ENCODE measurements around the gene QKI.

The QKI gene

GRCh38 chr6:163543321-163543720, 128.8 kb downstream of the QKI start:
- DNase-seq, result no peak

DNA sequence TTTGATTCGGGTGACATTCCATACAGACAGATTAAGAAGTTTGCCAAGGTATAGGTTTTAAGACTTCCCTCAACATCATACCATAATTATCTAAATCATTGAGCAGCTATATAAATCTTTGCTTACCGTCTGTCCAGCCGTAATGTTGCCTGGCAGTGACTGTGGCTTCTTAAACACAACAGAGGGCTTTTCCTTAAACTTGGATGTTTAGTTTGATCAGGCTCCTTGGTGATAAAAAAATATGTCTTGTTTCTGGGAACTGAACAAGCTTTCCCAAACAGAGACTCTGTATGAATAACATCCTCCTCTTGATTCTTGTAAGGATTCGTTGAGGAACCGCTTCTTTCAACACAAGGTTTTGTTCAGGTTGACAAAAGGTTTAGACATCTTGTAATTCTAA, 130.9 kb downstream of the QKI start:
- DNase-seq, result no peak

GRCh38 chr6:163547287-163547686, 132.8 kb downstream of the QKI start:
- no peak for DNase-seq

DNA sequence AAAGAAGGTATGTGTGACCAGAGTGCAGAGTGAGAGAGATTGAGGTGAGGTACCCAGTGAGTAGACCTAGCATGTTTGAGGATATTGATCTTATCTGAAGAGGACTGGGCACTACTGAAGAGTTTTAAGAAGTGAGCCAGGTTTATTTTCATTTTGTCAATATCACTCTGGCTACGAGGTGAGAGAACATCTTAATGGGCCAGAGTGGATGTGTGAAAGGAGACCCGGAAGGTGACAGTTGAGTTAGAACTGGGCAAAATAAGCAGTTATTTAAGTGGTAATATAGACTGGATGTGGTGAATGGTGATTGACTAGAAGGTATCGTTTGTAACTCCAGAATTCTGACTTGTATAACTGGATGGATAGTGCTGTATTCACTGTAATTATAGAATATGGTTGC, 134.1 kb downstream of the QKI start:
- no peak for DNase-seq

DNA sequence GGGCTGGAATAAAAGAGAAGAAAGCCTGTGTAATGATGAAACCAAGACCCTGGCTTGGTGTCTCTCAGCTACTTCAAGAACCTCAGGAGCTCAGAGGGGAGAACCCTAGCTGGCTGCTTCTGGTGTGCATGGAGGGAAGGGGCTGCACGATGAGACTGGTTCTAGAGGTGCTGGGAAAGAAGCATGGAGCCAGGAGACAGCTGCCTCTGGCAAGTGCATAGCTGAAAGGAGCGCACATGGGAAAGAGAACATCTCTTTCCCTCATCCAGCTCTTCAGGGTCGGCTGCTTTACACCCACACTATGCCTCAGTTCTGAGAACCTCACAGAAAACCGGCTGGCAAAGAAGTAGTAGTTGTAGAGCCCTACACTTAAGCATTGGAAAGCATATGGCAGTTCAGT, 139.5 kb downstream of the QKI start:
- DNase-seq, result no peak

GRCh38 chr6:163554663-163555062, 140.1 kb downstream of the QKI start:
- no peak for DNase-seq

DNA sequence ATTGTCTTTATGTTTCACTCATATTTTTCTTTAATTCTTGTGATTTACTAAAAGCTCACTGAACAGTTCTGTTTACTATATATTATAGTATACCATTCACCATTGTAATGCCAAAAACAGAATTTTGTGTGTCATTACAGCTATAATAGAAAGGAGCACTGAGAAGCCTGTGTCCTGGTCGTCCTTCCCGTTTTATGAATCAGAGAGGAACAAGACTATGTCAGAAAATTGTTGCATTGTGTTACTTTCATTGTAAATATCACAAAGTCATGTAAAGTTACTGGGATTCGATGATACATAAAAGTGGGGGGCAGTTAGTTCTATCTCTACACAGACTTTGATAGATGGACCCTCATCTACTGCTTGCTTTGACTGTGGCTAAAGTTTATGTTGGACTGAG, 145.1 kb downstream of the QKI start:
- DNase-seq, result no peak

- DNase-seq, result no peak
These were observed 148.8 kb downstream of the QKI start for GRCh38 chr6:163563318-163563717.

DNA sequence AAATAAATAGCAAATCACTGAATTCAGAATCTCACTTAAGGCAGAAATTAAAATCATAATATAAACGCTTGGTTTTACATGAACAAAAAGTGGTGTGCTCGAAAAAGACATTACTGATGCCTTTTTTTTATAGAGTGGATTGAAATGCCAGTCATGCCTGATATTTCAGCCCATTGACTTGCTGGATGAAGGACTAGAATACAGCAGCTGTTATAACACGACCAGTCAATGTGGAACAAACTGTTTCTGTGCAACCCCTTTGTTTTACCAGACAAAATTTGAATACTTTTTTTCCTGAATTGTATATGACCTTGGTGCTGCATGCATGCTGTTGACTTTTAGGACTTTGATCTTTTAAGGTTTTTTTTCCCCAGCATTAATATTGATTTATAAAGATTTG, 150.0 kb downstream of the QKI start:
- DNase-seq, result no peak

DNA sequence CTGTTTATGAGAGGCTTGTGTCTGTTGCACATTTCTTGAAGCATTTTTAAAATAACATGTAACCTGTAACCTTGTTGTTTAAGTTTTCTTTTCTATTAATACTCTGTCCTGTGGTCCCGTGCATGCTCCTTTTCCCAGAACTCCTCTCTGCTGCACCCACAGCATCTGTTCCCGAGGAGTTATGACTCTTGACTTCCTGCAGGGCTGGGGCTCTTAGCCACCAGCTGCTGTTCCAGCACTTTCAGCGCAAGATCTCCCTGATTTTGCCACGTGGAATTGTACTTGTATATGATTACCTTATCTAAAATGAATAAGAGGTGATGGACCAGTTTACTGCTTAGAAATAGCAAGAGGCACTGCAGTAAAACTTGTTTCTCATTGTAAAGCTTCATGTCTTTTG, 150.6 kb downstream of the QKI start:
- DNase-seq, result no peak

GRCh38 chr6:163566056-163566455, 151.5 kb downstream of the QKI start:
- no peak for DNase-seq

DNA sequence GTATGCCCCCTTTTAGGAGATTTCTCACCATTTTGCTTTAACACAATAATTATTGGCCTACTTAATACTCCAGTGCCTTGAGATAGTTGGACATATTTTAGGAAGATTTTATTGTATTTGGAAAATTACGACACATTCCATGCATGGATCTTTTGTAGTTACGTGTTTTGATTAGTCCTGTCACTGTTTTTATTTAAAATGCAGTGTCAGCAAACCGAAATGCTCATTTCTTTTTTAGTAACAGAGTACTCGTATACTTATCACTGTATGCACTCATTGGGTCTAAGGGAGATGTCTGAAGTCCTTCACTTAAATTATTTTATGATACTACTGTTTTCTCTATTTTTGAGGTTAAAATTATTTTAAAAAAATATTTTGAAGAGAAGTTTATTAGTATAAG, 153.8 kb downstream of the QKI start:
- DNase-seq, result no peak

GRCh38 chr6:163570579-163571231, 156.2 kb downstream of the QKI start:
- DNase-seq, result no peak

GRCh38 chr6:163571730-163572129, 157.2 kb downstream of the QKI start:
- no peak for DNase-seq

DNA sequence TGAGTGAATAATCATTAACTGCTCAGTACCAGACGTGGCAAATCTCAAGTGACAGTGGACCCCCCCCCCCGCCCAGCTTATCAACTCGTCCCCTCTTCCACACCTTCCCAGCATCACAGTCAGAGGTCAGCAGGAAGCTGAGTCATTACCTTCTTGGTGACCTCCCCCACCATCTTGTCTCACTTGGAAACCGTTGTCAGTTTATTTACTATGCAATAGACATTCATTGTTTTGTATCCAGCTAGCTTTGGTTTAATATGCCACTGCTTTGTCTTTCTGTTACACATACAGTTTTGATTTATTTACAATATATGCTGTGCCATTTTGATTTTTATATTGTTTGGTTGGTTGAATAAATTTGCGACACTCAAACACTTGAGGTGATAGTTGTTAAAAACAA, 158.1 kb downstream of the QKI start:
- no peak for DNase-seq

- no peak for DNase-seq
These were observed 159.1 kb downstream of the QKI start for GRCh38 chr6:163573503-163574179.

- DNase-seq, result no peak
These were observed 161.6 kb downstream of the QKI start for GRCh38 chr6:163576114-163576513.

DNA sequence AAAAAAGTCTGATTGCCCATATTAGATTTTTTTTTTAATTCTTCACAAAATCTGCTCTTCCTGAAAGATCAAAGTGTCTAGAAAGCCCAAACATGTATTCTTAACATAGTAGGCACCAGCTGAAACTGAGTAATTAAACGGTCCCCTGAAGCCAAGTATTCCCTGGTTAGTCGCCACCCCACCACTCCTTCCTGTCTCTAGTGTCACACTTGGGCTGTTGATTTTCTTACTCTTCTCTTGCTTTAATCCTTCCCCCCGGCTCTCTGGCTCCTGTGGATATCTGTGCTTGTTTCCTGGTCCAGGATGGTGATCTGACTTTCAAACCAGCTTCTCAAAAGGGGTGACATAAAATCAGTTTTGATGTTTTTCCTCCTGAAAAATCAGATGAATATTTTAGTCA, 162.9 kb downstream of the QKI start:
- no peak for DNase-seq

GRCh38 chr6:163579111-163579879, 164.8 kb downstream of the QKI start:
- no peak for DNase-seq

DNA sequence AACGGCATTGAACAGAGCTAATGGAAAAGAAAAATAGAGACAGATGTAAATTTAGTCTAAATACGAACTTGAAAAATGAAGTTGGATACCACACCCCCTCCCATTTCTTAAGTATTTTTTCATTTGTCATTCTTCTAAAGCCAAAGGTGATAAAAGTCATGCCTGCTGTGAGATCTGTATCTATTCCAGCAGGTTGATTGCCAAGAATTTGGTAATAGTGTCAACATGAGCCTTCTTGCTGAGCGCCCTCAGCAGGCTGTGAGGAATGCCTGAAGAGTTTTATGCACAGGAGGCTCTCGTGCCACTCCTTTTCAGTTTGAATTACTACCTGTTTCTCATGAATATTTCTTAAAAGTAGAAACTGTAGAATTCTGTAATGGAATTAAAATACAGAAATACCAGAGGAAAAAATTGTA, 165.4 kb downstream of the QKI start:
- DNase-seq, result no peak

DNA sequence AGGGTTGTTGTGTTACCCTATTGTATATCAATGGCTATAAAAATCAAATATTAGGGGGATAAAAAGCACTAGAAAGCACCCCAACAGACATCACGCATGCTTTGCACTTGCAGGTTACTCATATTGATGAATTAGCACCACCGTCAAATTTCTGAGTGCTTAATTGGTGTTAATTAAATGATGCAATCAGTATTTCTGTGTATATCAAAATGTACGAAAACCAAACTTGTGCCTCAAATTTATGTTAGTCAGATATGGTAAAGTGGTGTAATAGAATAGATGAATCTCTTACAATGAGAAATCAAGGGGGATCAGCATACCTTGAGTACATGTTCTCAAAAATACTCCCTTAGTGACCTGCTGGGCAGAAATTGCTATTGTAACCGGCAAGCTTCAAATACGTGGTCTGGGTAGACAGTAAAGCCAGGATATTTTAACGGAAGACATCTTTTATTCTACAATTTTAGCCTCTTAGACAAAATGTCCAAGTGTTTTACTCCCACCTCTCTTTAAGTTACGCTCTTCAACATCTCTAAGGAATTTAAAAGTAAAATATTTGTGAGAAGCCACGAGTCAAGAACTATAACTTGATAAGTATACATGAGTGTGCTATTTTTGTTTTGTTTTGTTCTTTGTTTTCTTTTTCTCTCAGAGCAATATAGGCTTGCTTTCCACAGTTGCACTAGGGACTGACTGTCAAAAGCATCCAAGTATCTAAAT, 166.0 kb downstream of the QKI start:
- DNase-seq, result no peak

DNA sequence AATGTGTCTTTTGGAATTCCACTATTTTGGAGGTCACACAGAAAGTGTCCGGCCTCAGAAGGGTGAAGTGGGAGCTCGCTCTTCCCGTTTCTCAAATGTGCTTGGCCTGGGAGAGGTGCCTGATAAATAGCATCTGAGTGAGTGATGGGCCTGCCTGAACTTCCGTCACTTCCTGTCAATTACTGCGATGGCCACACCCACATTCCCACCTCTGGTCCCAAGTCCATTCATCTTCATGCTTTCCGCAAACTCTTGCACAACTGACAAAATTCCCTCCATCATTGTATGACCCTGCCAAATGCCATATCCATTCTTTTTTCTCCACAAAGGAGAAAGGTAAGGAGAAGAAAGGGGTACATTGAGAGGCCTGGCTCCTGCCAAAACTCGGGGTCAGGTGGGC, 169.0 kb downstream of the QKI start:
- DNase-seq, result no peak

GRCh38 chr6:163585932-163586437, 171.5 kb downstream of the QKI start:
- DNase-seq, result no peak

All from GOT3 (cell line).